Measurements from ENCODE around the gene HMCN1. TPM values are rescaled to one million over a fixed set of nuclear protein-coding genes. Genes with fewer than 3 reads are reported as not detected.

HMCN1 gene
- total RNA-seq, 1 experiment from 2014 or later = 0.31 TPM

DNA sequence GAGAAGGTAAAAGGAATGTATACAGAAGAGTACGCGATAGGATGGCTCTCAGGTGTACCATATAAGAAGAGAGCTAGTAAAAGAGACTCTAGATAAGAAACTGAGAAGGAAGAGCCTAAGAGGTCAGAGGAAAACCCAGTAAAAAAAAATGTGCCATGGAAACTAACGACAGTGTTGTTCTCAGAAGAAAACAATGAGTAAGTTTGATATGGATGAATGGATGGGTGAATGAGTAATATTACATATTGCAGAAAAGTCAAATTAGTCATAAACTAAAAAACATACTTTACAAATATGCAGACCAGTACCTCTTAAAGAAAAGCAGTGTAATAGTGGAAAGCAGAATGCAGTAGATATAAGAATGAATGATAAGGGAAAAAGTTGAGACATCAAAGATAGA lies 316.2 kb downstream of the HMCN1 start:
- BruUV-seq (replicated peaks) = no TSS peak
- POLR2A ChIA-PET (ENCODE audit: unreplicated experiment) = no interaction called here
- no peaks in the 10 kb centered on the region for H3K79me2 ChIP-seq (ENCODE audit: low read depth)

DNA sequence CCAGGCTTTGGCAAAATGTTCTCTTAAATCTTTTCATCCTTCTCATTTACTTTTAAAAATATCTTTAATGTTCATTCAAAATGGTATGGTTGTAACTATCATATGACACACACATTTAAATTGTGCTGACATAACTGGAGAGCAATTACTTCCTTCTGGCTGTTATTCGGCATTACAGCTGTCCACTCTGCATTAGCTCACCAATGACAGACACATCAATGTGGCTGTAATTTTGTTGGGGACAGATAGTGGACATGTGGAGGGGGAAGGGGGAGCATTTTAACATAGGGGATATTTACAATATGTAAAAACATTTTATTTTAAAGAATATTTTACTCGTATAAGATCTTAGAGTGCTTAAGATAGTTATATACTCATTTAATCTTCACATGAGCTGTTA lies 319.8 kb downstream of the HMCN1 start:
- POLR2A ChIA-PET (ENCODE audit: unreplicated experiment) = no interaction called here
- H3K4me2 ChIP-seq = no peak overlapping the region
- H3K27me3 ChIP-seq (ENCODE audit: insufficient read depth, low read depth) = no peaks in the 10 kb centered on the region
- intact Hi-C loops (cut with micrococcal nuclease; ENCODE audit: unreplicated experiment) = no loop called here
- no peak overlapping the region for H3K27ac ChIP-seq
- no peaks in the 10 kb centered on the region for H3K79me2 ChIP-seq (ENCODE audit: low read depth)
- 0 out of 2 replicates have a peak overlapping the region, but pooled peaks have one; percentile 13 for H2AFZ ChIP-seq
- no peaks in the 10 kb centered on the region for H4K20me1 ChIP-seq (ENCODE audit: insufficient read depth)
- H3K4me3 ChIP-seq = no peak overlapping the region
- no peaks in the 10 kb centered on the region for H3K4me1 ChIP-seq (replicated peaks; ENCODE audit: insufficient read depth)
- H3K36me3 ChIP-seq (ENCODE audit: low read depth) = no peaks in the 10 kb centered on the region
- no TSS peak for BruUV-seq (replicated peaks)
- CTCF ChIA-PET = no interaction called here
- H3K9me3 ChIP-seq (ENCODE audit: insufficient read depth, low read depth) = 0 out of 2 replicates have a peak, but pooled peaks cover 3% of the 10 kb centered on the region
- TF ChIP-seq, protein P1, sequence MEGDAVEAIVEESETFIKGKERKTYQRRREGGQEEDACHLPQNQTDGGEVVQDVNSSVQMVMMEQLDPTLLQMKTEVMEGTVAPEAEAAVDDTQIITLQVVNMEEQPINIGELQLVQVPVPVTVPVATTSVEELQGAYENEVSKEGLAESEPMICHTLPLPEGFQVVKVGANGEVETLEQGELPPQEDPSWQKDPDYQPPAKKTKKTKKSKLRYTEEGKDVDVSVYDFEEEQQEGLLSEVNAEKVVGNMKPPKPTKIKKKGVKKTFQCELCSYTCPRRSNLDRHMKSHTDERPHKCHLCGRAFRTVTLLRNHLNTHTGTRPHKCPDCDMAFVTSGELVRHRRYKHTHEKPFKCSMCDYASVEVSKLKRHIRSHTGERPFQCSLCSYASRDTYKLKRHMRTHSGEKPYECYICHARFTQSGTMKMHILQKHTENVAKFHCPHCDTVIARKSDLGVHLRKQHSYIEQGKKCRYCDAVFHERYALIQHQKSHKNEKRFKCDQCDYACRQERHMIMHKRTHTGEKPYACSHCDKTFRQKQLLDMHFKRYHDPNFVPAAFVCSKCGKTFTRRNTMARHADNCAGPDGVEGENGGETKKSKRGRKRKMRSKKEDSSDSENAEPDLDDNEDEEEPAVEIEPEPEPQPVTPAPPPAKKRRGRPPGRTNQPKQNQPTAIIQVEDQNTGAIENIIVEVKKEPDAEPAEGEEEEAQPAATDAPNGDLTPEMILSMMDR (conservative IDR thresholded peaks at IDR 0.05) = no peak
- no peak for TF ChIP-seq EZH2 (IDR thresholded peaks at IDR 0.05; ENCODE audit: low read depth)
- DNase-seq = no peak
- no peaks in the 10 kb centered on the region for H3F3A ChIP-seq (ENCODE audit: insufficient read depth, low read depth)
- H3K9me2 ChIP-seq (ENCODE audit: insufficient read depth) = no peaks in the 10 kb centered on the region

More for the DNA sequence above, 316.2 kb downstream of the HMCN1 start:
- Histone ChIP-seq H3K27ac (no peak overlapping the region), H2AFZ (no peak overlapping the region), H3K4me1 (replicated peaks; ENCODE audit: insufficient read depth) (no peaks in the 10 kb centered on the region), H3K4me3 (no peak overlapping the region), H3K4me2 (no peak overlapping the region), H3K27me3 (ENCODE audit: insufficient read depth, low read depth) (no peaks in the 10 kb centered on the region), H3F3A (ENCODE audit: insufficient read depth, low read depth) (no peaks in the 10 kb centered on the region), H3K36me3 (ENCODE audit: low read depth) (no peaks in the 10 kb centered on the region), H3K9me3 (ENCODE audit: insufficient read depth, low read depth) (0 out of 2 replicates have a peak, but pooled peaks cover 3% of the 10 kb centered on the region), H4K20me1 (ENCODE audit: insufficient read depth) (no peaks in the 10 kb centered on the region), H3K9me2 (ENCODE audit: insufficient read depth) (no peaks in the 10 kb centered on the region)
- TF ChIP-seq, protein P1 (conservative IDR thresholded peaks at IDR 0.05) = no peak
- no peak for TF ChIP-seq EZH2 (IDR thresholded peaks at IDR 0.05; ENCODE audit: low read depth)
- CTCF ChIA-PET = no interaction called here
- no peak for DNase-seq
- intact Hi-C loops (cut with micrococcal nuclease; ENCODE audit: unreplicated experiment) = no loop called here

DNA sequence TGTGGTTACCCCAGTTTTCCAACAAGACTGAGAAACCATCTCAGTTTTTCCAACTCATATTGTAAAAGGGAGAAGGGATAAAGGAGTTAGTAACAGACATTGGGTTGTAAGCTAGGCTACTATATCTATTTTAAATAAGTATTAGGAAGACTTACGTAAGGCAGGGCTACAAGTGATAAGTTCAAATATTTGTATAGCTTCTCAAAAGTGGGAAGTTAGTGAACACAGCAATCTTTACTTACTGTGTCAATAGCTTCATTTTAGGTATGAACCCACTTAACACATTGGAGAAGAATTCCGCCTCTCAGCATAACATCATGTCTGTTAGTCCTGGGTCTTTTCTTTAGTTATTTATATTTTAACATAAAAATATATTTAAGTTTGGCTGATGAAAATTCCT lies 320.7 kb downstream of the HMCN1 start:
- Histone ChIP-seq H2AFZ (no peak overlapping the region), H3K9me3 (ENCODE audit: insufficient read depth, low read depth) (0 out of 2 replicates have a peak, but pooled peaks cover 3% of the 10 kb centered on the region), H3K36me3 (ENCODE audit: low read depth) (no peaks in the 10 kb centered on the region), H4K20me1 (ENCODE audit: insufficient read depth) (no peaks in the 10 kb centered on the region), H3K27ac (no peak overlapping the region), H3K9me2 (ENCODE audit: insufficient read depth) (no peaks in the 10 kb centered on the region), H3K27me3 (ENCODE audit: insufficient read depth, low read depth) (no peaks in the 10 kb centered on the region), H3K4me1 (replicated peaks; ENCODE audit: insufficient read depth) (no peaks in the 10 kb centered on the region), H3K4me3 (no peak overlapping the region), H3K79me2 (ENCODE audit: low read depth) (no peaks in the 10 kb centered on the region), H3F3A (ENCODE audit: insufficient read depth, low read depth) (no peaks in the 10 kb centered on the region), H3K4me2 (no peak overlapping the region)
- no TSS peak for BruUV-seq (replicated peaks)
- POLR2A ChIA-PET (ENCODE audit: unreplicated experiment) = no interaction called here
- intact Hi-C loops (cut with micrococcal nuclease; ENCODE audit: unreplicated experiment) = no loop called here
- TF ChIP-seq, protein P1 (conservative IDR thresholded peaks at IDR 0.05) = no peak
- no peak for TF ChIP-seq EZH2 (IDR thresholded peaks at IDR 0.05; ENCODE audit: low read depth)
- CTCF ChIA-PET = no interaction called here
- DNase-seq = no peak
